A673 (cell line): Measurements from ENCODE around the gene TLCD3B. TPM values are rescaled to one million over a fixed set of nuclear protein-coding genes. Genes with fewer than 3 reads are reported as not detected.

ENCODE experiments used
- BruUV-seq: library from RNA; stranded (reverse); fragments of 400-500 nt; replicated peaks from 2 replicates; lab custom pipeline; 2021; lab: Mats Ljungman, UMichigan
- CTCF ChIA-PET: fragments of 300-600 bp; sonication (Branson Sonifier 250); formaldehyde crosslinking; loops from one replicate; lab custom pipeline; 2022; ENCODE audit warnings: antibody characterized with exemption; lab: Charles Lee
- POLR2A ChIA-PET: fragments of 300-600 bp; sonication (Branson Sonifier 250); formaldehyde crosslinking; loops from one replicate; lab custom pipeline; 2022; ENCODE audit warnings: antibody characterized with exemption; ENCODE audit not compliant: low non-redundant PET; lab: Charles Lee
- DNase-seq: peaks from one replicate; pipeline ENCODE4 v3.0.0-alpha.2; 2015; ENCODE audit warnings: low spot score
- H3K27ac ChIP-seq: fragments of 200-600 bp; sonication (generic); 2 replicates; pipeline ENCODE4 v1.5.1; 2016; ENCODE audit warnings: mixed run types, low read depth, mild to moderate bottlenecking, mixed read lengths, antibody characterized with exemption, low read length; ENCODE audit not compliant: poor library complexity, severe bottlenecking
- H3K27me3 ChIP-seq: fragments of 200-600 bp; sonication (generic); replicated peaks from 2 replicates; pipeline ENCODE4 v1.6.1; 2017; ENCODE audit warnings: mixed run types, low read depth, mild to moderate bottlenecking, mixed read lengths, antibody characterized with exemption, low read length; ENCODE audit not compliant: insufficient read depth, poor library complexity
- H3K36me3 ChIP-seq: fragments of 200-600 bp; sonication (generic); 2 replicates; pipeline ENCODE4 v1.6.1; 2016; ENCODE audit warnings: mixed run types, mild to moderate bottlenecking, mixed read lengths, antibody characterized with exemption, low read length; ENCODE audit not compliant: insufficient read depth, poor library complexity, severe bottlenecking
- H3K4me1 ChIP-seq: fragments of 200-600 bp; sonication (generic); 2 replicates; pipeline ENCODE4 v1.6.1; 2017; ENCODE audit warnings: mixed run types, mild to moderate bottlenecking, mixed read lengths, antibody characterized with exemption, low read length; ENCODE audit not compliant: insufficient read depth, poor library complexity, severe bottlenecking
- H3K4me3 ChIP-seq: fragments of 200-600 bp; sonication (generic); 2 replicates; pipeline ENCODE4 v1.5.1; 2016; ENCODE audit warnings: low read depth, mixed run types, mild to moderate bottlenecking, mixed read lengths, low read length; ENCODE audit not compliant: poor library complexity, severe bottlenecking
- H3K9me3 ChIP-seq: fragments of 200-600 bp; sonication (generic); 2 replicates; pipeline ENCODE4 v1.6.1; 2016; ENCODE audit warnings: mixed run types, low read depth, mild to moderate bottlenecking, mixed read lengths, antibody characterized with exemption, low read length; ENCODE audit not compliant: poor library complexity, severe bottlenecking
- CTCF ChIP-seq: fragments of 300-800, 200-600 bp; sonication (generic); conservative IDR thresholded peaks from 2 replicates; pipeline ENCODE4 v1.5.1; 2017; ENCODE audit warnings: low read depth, mild to moderate bottlenecking, antibody characterized with exemption, low read length, moderate library complexity, mixed read lengths
- EZH2 ChIP-seq: fragments of 200-600 bp; sonication (generic); IDR thresholded peaks from 2 replicates; pipeline ENCODE4 v1.6.1; 2017; ENCODE audit warnings: borderline replicate concordance, low read depth, mild to moderate bottlenecking, mixed read lengths, antibody characterized with exemption, low read length; ENCODE audit not compliant: poor library complexity, severe bottlenecking
- intact Hi-C: fragments of 100-400 bp; cut with micrococcal nuclease; formaldehyde crosslinking; loops from one replicate; pipeline ENCODE4 v1.10.0; 2022; ENCODE audit not compliant: unreplicated experiment
- total RNA-seq: library from RNA; stranded (reverse); gene quantifications from 2 replicates; pipeline ENCODE4 v1.2.3, GENCODE V29; 2021

TLCD3B gene
- total RNA-seq, 1 experiment from 2014 or later = 1.9 TPM

DNA sequence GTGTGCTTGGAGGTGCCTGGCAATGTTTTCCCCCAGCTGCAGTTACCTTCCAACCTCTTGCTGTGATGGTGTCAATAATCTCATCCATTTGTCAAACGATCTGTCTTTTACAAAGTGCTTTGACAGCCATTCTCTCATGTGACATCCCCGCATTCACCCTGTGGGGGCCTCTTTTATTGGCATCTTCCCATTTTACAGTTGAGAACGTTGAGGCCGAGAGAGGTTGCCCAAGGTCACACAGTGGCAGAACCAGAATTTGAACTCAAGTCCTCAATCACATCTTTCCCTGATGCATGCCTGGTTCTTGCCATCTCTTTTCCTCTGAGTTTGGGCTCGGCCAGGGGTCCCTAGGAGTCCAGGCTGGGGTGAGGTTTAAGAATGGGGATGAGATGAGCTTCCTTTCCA is 55.9 kb downstream of the TLCD3B start:
- no TSS peak for BruUV-seq
- H3K4me3 ChIP-seq = peak overlapping the region; percentile 84
- DNase-seq = no peak
- TF ChIP-seq CTCF (no peak), EZH2 (no peak)
- no peaks in the 10 kb centered on the region for H3K27me3 ChIP-seq
- peaks cover 6% of the 10 kb centered on the region for H3K9me3 ChIP-seq
- ChIA-PET POLR2A (no interaction called here), CTCF (interaction anchor here (0.6 kb wide), 1 partner anchor 185 kb away, joined by 3 read pairs; no protein-coding TSS in a partner anchor)
- H3K4me1 ChIP-seq = peaks cover 16% of the 10 kb centered on the region
- intact Hi-C loops = no loop called here
- H3K27ac ChIP-seq = peak overlapping the region; percentile 44
- H3K36me3 ChIP-seq = peaks cover 28% of the 10 kb centered on the region

Other genes starting within 250 kb of the TLCD3B start
- gene KIF22, start 240.5 kb downstream of the TLCD3B start, total RNA-seq = 171 and 186 TPM in 2 replicates
- 457 and 516 TPM in 2 replicates for gene MAZ, start 224.7 kb downstream of the TLCD3B start, total RNA-seq
- 9.0 TPM in 2 replicates for gene PRRT2, start 219.1 kb downstream of the TLCD3B start, total RNA-seq
- gene PAGR1, start 215.1 kb downstream of the TLCD3B start, total RNA-seq = 47.4 and 50.0 TPM in 2 replicates
- gene MVP, start 210.8 kb downstream of the TLCD3B start, total RNA-seq = 5.6 and 7.1 TPM in 2 replicates
- 51.7 and 55.6 TPM in 2 replicates for gene CDIPT, start 168.0 kb downstream of the TLCD3B start, total RNA-seq
- gene SEZ6L2, start 131.7 kb downstream of the TLCD3B start, total RNA-seq = 7.0 and 9.1 TPM in 2 replicates
- gene ASPHD1, start 130.8 kb downstream of the TLCD3B start, total RNA-seq = 2.0 and 2.5 TPM in 2 replicates
- 32.4 and 33.3 TPM in 2 replicates for gene KCTD13, start 105.0 kb downstream of the TLCD3B start, total RNA-seq
- 48.3 and 52.7 TPM in 2 replicates for gene TMEM219, start 69.2 kb downstream of the TLCD3B start, total RNA-seq
- gene TAOK2, start 57.4 kb downstream of the TLCD3B start, total RNA-seq = 49.9 and 50.2 TPM in 2 replicates
- gene HIRIP3, start 35.7 kb downstream of the TLCD3B start, total RNA-seq = 29.7 and 33.2 TPM in 2 replicates
- 115 and 120 TPM in 2 replicates for gene INO80E, start 35.0 kb downstream of the TLCD3B start, total RNA-seq
- gene DOC2A, start 20.2 kb downstream of the TLCD3B start, total RNA-seq = 3.2 and 5.4 TPM in 2 replicates
- gene C16orf92, start 8.1 kb downstream of the TLCD3B start, total RNA-seq = not detected in 2 replicates
- 1,552 and 1,729 TPM in 2 replicates for gene ALDOA, start 34.5 kb upstream of the TLCD3B start, total RNA-seq
- gene PPP4C, start 44.7 kb upstream of the TLCD3B start, total RNA-seq = 122 and 127 TPM in 2 replicates
- gene TBX6, start 60.7 kb upstream of the TLCD3B start, total RNA-seq = 0.49 and 0.85 TPM in 2 replicates
- 4.7 and 9.1 TPM in 2 replicates for gene YPEL3, start 64.9 kb upstream of the TLCD3B start, total RNA-seq
- 2.5 and 4.4 TPM in 2 replicates for gene GDPD3, start 82.3 kb upstream of the TLCD3B start, total RNA-seq
- gene MAPK3, start 91.9 kb upstream of the TLCD3B start, total RNA-seq = 59.5 and 74.6 TPM in 2 replicates
- 4.6 and 7.0 TPM in 2 replicates for gene CORO1A, start 152.3 kb upstream of the TLCD3B start, total RNA-seq
- gene BOLA2B, start 162.4 kb upstream of the TLCD3B start, total RNA-seq = 180 and 225 TPM in 2 replicates
- 15.5 and 20.0 TPM in 2 replicates for gene SLX1A, start 162.6 kb upstream of the TLCD3B start, total RNA-seq
- gene SULT1A3, start 168.0 kb upstream of the TLCD3B start, total RNA-seq = 14.1 and 21.2 TPM in 2 replicates
- gene NPIPB13, start 217.2 kb upstream of the TLCD3B start, total RNA-seq = 9.3 and 14.2 TPM in 2 replicates